ENCODE measurements around the gene PSMA7.
"Not testable (repeated sequence)": the region's sequence is repeated elsewhere in the genome, so short reads cannot be mapped to it uniquely, and the experiment has no call there.

The PSMA7 gene

DNA sequence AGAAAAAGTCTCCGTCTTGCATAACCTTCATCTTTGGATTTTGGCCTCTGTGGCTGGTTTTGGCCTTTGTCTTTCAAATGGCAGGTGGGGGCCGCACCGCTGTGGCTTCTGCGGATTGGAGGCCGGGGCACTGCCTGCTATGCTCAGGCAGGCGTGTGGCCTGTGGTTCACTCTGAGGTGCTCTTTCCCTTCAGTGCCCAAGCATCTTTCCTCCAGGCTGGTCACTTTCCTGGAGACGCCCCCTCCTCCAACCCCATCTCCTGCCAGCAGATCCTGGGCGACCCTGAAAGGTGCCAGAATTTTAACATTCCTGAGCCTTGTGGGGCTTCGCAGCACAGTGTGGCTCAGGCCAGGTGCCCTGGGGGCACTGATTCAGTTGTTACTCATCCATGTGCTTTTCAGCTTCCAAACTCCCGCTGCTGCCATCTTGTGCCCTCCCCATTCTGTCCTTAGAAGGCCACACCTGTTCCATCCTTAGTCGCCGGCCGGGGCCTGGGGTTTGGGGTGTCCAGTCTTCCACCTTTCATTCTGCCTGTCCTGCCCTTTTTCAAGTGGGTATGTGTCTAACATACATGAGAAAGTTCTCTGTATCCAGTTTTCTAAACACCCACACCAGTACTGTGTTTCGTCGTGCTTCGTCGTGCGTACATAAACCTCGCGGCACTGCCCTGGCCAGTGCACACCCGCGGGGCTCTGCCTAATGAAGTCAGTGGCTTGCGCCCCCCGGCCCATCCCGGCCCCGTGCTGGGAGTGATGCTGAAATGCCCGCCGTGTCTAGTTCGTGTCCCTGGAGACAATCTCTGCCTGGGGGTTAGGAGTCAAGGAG lies 12.4 kb upstream of the PSMA7 start:
- no peak for DNase-seq (ENCODE audit: low spot score)

DNA sequence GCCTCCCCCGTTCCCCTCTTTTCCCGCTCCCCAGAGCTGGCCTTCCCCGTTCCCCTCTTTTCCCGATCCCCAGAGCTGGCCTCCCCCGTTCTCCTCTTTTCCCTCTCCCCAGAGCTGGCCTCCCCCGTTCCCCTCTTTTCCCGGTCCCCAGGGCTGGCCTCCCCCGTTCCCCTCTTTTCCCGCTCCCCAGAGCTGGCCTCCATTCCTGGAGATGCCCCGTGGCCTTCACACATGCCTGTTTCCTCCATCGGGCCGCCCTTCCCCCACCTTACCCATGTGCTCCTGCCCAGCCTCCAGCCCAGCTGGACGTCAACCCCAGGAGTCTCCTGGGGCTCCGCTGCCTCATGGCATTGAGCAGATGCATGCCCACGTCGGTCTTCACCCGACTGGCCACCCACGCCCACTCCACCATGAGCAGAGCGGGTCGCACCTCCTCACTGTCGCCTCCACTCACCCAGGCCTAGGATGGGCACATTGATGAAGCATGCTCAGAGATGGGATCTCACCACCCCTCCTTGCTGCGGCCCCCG lies 8.7 kb upstream of the PSMA7 start:
- DNase-seq (ENCODE audit: low spot score) = no peak

DNA sequence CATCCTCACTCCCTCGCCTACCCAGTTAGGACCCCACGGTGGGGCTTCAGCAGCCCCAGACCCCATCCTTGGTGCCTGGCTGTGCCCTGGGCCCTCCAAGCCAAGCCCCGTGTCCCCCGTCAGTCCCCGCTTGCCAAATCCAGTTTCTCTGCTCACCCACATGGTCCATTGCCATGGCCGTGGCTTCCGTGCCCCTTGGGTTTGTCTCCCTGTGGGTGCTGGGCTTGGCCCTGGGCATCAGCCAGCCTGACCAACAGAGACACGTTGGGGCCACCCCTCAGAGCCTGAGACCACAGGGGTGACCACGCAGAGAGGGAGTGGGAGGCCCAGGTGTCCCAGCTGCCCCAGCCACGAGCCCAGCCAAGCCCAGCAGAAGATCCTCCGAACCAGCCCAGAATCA lies 8.0 kb upstream of the PSMA7 start:
- no peak for DNase-seq (ENCODE audit: low spot score)

- no peak for DNase-seq (ENCODE audit: low spot score)
Measured at GRCh38 chr20:62150310-62150575, 7.0 kb upstream of the PSMA7 start.

- peak; percentile 48 for DNase-seq (ENCODE audit: low spot score)
Measured at GRCh38 chr20:62149532-62150309, 6.5 kb upstream of the PSMA7 start.

GRCh38 chr20:62148908-62149314 lies 5.7 kb upstream of the PSMA7 start:
- no peak for DNase-seq (ENCODE audit: low spot score)

DNA sequence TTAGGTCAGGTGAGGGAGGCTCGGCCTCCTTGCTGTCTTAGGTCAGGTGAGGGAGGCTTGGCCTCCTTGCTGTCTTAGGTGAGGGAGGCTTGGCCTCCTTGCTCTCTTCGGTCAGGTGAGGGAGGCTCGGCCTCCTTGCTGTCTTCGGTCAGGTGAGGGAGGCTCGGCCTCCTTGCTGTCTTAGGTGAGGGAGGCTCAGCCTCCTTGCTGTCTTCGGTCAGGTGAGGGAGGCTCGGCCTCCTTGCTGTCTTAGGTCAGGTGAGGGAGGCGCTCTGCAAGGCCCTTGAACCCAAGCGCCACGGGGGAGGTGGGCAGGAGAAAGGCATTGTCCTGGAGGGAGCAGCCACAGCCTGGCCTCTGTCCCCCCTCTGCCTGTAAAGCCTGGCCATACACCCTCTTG lies 5.2 kb upstream of the PSMA7 start:
- not testable (repeated sequence) for DNase-seq (ENCODE audit: low spot score)

GRCh38 chr20:62147528-62147927 lies 4.3 kb upstream of the PSMA7 start:
- DNase-seq (ENCODE audit: low spot score) = no peak

DNA sequence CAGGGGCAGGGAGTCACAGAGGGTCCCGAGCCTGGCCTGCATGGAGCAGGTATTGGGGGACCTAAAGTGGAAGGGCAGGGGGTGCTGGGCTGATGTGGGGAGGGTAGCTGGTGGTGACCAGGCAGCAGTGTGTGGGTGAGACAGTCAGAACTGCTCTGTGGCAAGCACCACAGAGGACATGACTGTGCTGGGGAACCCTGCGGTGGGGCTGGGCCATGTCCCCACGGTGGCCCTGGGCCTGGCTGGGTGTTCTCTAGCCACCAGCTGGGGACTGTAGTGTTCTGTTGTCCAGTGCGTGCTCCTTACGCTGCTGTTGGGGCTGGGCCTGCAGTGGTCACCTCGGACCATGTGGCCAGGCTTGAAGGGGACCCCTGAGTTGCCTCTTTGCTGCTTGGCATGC lies 3.9 kb upstream of the PSMA7 start:
- DNase-seq (ENCODE audit: low spot score) = no peak

DNA sequence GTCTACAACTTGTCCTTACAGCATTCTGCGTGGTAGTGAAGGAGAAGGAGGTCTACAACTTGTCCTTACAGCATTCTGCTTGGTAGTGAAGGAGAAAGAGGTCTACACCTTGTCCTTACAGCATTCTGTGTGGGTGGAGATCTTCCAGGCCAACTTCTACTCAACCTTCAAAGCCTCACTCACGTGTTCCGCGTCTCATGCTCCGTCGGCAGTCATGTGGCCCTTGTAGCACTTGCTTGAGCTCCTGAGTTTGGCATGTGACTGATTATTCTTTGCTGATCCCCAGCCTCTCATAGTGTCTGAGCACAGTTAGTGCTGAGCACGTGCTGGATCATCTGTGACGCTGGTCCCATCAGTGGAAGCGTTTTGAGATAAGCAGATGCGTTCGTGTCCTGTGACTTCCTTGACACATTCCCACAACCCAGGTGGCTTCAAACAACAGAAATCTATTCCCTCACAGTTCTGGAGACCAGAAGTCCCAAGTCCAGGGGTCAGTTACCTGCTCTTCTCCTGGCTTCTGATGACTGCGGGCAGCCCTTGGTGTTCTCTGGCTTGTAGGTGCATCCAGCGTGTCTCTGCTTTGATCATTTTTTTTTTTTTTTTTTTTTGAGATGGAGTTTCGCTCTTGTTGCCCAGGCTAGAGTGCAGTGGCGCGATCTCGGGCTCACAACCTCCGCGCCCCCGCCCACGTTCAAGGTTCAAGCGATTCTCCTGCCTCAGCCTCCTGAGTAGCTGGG lies 3.0 kb upstream of the PSMA7 start:
- DNase-seq (ENCODE audit: low spot score) = no peak

GRCh38 chr20:62145688-62146018 lies 2.5 kb upstream of the PSMA7 start:
- no peak for DNase-seq (ENCODE audit: low spot score)

GRCh38 chr20:62143957-62144825 lies 997 bp upstream of the PSMA7 start:
- DNase-seq (ENCODE audit: low spot score) = no peak

- no peak for DNase-seq (ENCODE audit: low spot score)
Measured at GRCh38 chr20:62142252-62143080, 728 bp downstream of the PSMA7 start.

- DNase-seq (ENCODE audit: low spot score) = no peak
Measured at GRCh38 chr20:62141397-62142251, 1.6 kb downstream of the PSMA7 start.

DNA sequence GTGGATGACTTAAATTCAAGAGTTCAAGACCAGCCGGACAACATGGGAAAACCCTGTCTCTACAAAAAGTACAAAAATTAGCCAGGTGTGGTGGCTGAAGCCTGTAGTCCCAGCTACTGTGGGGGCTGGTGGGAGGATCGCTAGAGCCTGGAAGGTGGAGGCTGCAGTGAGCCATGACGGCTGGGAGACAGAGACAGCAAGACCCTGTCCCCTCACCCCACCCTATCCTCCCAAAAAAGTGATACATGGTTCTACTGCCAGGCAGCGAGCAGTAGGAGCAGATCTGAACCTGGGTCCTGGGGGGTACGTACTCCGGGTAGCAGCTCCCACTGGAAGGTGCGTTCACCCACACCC lies 2.2 kb downstream of the PSMA7 start:
- no peak for DNase-seq (ENCODE audit: low spot score)

DNA sequence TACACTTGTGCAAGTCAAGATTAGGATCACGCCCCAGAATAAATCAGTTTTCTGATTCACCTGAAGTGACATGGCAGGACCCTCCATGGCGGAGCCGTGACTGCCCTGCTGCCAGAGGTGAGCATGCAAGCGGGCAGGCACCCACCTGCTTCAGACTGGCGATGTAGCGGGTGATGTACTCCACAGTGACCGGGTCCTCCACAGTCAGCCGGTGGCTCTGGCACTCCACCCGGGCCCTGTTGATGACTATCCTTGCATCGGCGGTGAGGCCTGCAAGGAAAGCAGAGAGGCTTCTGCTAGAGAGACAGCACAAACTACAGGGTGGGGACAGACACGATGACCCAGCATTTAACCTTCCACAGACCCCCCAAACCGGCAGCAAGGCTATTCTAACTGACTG lies 3.6 kb downstream of the PSMA7 start:
- DNase-seq (ENCODE audit: low spot score) = no peak

DNA sequence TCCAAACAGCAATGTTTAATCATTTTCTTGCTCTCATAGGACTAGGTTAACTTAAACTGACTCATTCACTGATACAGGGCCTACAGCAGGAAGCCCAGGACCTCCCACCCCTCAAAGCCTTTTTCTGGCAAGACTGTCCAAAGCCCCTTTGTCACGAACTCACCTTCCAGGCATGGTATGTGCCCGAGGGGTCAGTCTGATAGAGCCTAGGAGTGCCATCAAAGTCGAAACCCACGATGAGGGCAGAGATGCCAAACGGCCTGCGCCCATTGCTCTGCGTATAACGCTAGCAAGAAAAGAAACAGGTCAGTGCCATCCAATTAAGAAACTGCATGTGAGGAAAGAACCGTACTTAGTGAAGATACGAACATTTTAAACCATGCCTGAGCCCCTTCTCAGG lies 4.3 kb downstream of the PSMA7 start:
- DNase-seq (ENCODE audit: low spot score) = no peak

DNA sequence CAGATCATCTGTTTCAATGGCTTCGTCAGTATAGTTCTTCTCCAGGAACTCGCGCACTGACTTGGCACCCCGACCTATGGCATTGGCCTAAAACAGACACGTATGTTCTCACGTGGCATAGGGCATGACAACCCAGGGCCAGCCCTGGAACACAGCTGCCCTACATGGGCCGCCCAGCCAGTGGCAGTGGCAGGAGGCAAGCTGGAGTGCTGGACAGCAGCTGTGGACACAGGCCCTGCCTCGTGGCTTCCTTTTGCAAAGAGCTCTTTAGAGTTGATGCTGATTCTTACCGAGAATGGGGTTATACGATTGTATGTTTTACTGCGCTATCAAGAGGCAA lies 5.0 kb downstream of the PSMA7 start:
- no peak for DNase-seq (ENCODE audit: low spot score)

DNA sequence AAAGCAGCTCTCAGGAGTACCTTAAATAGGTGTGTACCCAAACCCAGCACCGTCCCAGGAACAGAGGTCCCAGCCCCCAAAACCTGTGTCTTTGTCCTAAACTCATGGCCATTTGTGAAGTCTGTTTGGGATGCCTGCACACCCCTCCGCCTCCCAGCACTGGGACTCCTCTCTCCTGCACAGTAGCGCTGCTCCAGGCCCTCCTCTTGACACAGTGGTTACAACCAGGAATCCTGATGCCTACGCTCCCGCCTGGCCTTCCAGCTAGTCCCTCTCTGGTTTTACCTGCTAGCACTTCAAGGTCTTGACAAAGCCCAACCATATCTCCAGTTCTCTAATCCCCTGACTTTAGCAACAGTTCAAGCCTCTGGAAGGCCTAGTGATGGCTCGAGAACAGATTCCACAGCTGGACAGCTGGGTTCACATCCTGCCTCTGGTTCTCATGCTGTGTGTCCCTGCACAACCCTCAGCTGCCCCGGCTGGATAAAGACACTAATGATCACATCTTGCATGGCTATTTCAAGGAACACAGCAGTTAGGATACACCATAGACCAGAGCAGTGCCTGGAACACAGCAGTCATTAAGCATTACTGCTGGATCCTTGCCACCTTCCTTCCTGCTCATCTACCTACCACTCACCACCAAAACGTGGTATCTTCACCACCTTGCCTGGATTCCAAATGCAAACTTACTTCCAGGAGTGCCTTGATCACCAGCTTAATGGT lies 5.6 kb downstream of the PSMA7 start:
- no peak for DNase-seq (ENCODE audit: low spot score)

GRCh38 chr20:62137092-62137384 lies 6.2 kb downstream of the PSMA7 start:
- DNase-seq (ENCODE audit: low spot score) = no peak

Data from globus pallidus (tissue), 1 donor.